ENCODE measurements around the gene INPP5K.

- TF ChIP-seq POLR2AphosphoS5 (IDR thresholded peaks at IDR 0.05) (no peak), POLR2A (IDR thresholded peaks at IDR 0.05) (no peak), EP300 (IDR thresholded peaks at IDR 0.05) (no peak)
- TF ChIP-seq, protein P1, sequence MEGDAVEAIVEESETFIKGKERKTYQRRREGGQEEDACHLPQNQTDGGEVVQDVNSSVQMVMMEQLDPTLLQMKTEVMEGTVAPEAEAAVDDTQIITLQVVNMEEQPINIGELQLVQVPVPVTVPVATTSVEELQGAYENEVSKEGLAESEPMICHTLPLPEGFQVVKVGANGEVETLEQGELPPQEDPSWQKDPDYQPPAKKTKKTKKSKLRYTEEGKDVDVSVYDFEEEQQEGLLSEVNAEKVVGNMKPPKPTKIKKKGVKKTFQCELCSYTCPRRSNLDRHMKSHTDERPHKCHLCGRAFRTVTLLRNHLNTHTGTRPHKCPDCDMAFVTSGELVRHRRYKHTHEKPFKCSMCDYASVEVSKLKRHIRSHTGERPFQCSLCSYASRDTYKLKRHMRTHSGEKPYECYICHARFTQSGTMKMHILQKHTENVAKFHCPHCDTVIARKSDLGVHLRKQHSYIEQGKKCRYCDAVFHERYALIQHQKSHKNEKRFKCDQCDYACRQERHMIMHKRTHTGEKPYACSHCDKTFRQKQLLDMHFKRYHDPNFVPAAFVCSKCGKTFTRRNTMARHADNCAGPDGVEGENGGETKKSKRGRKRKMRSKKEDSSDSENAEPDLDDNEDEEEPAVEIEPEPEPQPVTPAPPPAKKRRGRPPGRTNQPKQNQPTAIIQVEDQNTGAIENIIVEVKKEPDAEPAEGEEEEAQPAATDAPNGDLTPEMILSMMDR (IDR thresholded peaks at IDR 0.05), result no peak
These were observed 25.9 kb upstream of the INPP5K start for GRCh38 chr17:1542316-1542715.
